Measurements from ENCODE around the gene RASGRF1.

DNA sequence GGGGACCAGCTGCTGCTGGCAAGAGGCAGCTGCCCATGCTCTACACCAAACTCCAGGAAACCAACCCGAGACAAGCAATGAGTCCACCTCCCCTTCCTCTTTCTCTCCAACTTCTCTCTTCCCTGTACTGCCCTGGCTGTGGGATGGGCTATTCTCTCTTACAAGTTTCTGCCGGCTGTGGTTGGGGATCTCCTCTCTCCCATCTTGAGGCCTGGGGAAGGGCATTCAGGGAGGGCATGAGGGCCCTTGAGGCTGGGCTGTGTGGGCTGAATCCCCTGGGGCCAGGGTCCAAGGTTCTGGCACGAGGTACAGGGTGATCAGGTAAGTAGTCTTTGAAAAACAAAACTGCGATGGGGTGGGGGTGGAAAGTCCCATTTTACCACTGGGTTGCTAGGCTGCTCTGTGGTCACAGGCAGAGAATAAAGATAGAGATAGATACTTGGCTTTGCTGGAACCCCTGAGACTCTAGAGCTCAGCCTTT, 113.4 kb downstream of the RASGRF1 start:
- TF ChIP-seq CTCF (conservative IDR thresholded peaks at IDR 0.05; ENCODE audit: low read depth, low read length) (no peak), EZH2phosphoT487 (IDR thresholded peaks at IDR 0.05; ENCODE audit: borderline replicate concordance, low read length) (no peak), EZH2 (IDR thresholded peaks at IDR 0.05; ENCODE audit: low read length, unreplicated experiment) (no peak)
